ENCODE measurements around the gene DOCK4. TPM values are rescaled to one million over a fixed set of nuclear protein-coding genes. Genes with fewer than 3 reads are reported as not detected.

The DOCK4 gene
- total RNA-seq, 4 donors from 2014 or later: 6.4 to 20.5 (median 9.7) TPM

DNA sequence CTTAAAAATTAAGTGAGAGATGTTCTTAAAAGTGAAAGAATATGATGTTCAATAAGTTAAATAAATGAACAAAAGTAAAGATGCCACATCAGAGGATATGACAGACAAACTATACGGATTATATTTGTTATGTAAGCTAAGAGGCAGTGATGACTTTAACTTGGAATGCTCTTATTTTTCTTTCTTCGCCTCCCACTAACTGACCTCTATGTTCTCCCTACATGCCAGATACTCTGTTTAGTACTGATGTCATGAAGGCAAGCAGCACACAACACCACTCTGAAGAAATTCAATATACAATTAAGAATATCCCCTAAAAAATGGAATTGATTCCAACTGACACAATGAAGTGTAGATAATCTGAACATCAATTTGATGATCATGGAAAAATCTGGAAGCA is 223.4 kb downstream of the DOCK4 start:
- 82% methylated on average over 2 of the region's 2 CpGs for WGBS
- Histone ChIP-seq H3K27me3 (no peaks in the 10 kb centered on the region), H3K36me3 (peaks cover 3% of the 10 kb centered on the region), H3K27ac (no peak overlapping the region), H3K4me3 (no peak overlapping the region), H3K4me1 (peaks cover 3% of the 10 kb centered on the region), H3K9me3 (no peaks in the 10 kb centered on the region)
- no peak for DNase-seq (ENCODE audit: low spot score in 2 of 2)
- TF ChIP-seq POLR2A (IDR thresholded peaks at IDR 0.05) (no peak), EP300 (IDR thresholded peaks at IDR 0.05) (no peak), POLR2AphosphoS5 (IDR thresholded peaks at IDR 0.05) (no peak)
- TF ChIP-seq, protein P1, sequence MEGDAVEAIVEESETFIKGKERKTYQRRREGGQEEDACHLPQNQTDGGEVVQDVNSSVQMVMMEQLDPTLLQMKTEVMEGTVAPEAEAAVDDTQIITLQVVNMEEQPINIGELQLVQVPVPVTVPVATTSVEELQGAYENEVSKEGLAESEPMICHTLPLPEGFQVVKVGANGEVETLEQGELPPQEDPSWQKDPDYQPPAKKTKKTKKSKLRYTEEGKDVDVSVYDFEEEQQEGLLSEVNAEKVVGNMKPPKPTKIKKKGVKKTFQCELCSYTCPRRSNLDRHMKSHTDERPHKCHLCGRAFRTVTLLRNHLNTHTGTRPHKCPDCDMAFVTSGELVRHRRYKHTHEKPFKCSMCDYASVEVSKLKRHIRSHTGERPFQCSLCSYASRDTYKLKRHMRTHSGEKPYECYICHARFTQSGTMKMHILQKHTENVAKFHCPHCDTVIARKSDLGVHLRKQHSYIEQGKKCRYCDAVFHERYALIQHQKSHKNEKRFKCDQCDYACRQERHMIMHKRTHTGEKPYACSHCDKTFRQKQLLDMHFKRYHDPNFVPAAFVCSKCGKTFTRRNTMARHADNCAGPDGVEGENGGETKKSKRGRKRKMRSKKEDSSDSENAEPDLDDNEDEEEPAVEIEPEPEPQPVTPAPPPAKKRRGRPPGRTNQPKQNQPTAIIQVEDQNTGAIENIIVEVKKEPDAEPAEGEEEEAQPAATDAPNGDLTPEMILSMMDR (IDR thresholded peaks at IDR 0.05): no peak

DNA sequence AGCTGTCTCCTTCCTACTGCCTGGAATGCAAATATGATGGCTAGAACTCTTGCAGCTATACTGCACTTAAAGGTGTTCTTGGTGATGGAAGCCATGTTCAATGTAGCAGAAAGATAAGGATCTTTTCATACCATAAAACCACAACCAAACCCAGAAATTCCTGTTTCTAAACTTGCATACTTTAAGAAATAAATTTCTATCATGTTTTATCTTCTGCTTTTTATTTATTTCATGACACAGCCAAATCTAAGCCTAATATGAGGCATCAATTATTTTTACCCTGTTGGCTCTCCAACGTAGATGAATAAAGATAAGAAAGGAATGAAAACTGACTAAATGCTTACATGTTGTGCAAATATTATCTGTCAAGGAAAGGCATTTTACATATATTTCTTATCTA is 224.1 kb downstream of the DOCK4 start:
- H3K9me3 ChIP-seq: no peaks in the 10 kb centered on the region
- peaks cover 5% of the 10 kb centered on the region for H3K36me3 ChIP-seq
- no peak overlapping the region for H3K27ac ChIP-seq
- H3K4me1 ChIP-seq: no peaks in the 10 kb centered on the region
- no peak overlapping the region for H3K4me3 ChIP-seq
- TF ChIP-seq, protein P1 (IDR thresholded peaks at IDR 0.05): no peak
- no peak for TF ChIP-seq EP300 (IDR thresholded peaks at IDR 0.05)
- TF ChIP-seq POLR2A (IDR thresholded peaks at IDR 0.05): no peak
- TF ChIP-seq POLR2AphosphoS5 (IDR thresholded peaks at IDR 0.05): no peak
- DNase-seq (ENCODE audit: low spot score in 2 of 2): no peak
- 48% methylated on average over 1 of the region's 1 CpG for WGBS
- no peaks in the 10 kb centered on the region for H3K27me3 ChIP-seq

DNA sequence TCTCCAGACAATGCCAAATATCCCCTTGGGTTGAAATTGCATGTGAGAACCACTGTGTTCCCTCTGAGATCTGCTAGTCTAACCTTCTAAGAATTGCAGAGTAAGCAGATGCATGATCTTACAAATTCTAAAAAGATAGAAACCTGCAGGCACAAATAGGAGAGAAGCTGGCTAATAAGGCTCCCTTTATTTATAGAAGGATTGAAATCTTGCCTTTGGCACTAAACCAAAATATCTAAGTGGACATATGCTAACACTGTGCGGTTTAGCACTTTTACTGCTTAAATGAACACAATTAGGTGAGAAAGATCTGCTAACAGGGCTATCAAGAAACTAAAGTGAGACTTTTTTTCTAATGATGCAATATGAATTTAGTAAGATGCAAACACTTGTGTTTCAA is 225.5 kb downstream of the DOCK4 start:
- H3K4me1 ChIP-seq: no peaks in the 10 kb centered on the region
- no peak overlapping the region for H3K27ac ChIP-seq
- no peak for DNase-seq (ENCODE audit: low spot score in 2 of 2)
- H3K27me3 ChIP-seq: no peaks in the 10 kb centered on the region
- TF ChIP-seq EP300 (IDR thresholded peaks at IDR 0.05) (no peak), POLR2A (IDR thresholded peaks at IDR 0.05) (no peak), POLR2AphosphoS5 (IDR thresholded peaks at IDR 0.05) (no peak)
- TF ChIP-seq, protein P1 (IDR thresholded peaks at IDR 0.05): no peak
- WGBS: 75% methylated on average over 1 of the region's 1 CpG
- no peak overlapping the region for H3K4me3 ChIP-seq
- H3K36me3 ChIP-seq: peaks cover 5% of the 10 kb centered on the region
- H3K9me3 ChIP-seq: no peaks in the 10 kb centered on the region

DNA sequence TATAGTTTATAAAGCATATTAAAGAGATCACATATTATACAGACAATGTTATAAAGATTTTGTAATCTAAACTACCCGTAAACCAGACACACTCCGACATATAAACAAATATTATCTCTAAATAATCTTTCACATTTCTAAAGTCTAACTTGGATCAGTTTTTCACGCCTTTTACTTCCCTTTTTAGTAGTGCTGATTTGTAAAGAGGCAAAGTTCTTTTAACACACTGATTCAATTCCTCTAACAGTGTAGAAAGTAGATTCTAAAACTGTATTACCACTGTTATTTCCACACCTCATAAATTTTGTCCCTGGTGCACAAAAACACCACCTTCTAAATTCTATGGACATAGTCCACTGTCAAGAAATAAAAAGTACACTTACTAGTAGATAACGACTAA is 230.9 kb downstream of the DOCK4 start:
- TF ChIP-seq POLR2A (IDR thresholded peaks at IDR 0.05) (no peak), POLR2AphosphoS5 (IDR thresholded peaks at IDR 0.05) (no peak), EP300 (IDR thresholded peaks at IDR 0.05) (no peak)
- TF ChIP-seq, protein P1 (IDR thresholded peaks at IDR 0.05): no peak
- Histone ChIP-seq H3K4me1 (no peaks in the 10 kb centered on the region), H3K9me3 (no peaks in the 10 kb centered on the region), H3K27me3 (no peaks in the 10 kb centered on the region), H3K4me3 (no peak overlapping the region), H3K36me3 (peaks cover 2% of the 10 kb centered on the region), H3K27ac (no peak overlapping the region)
- DNase-seq (ENCODE audit: low spot score in 2 of 2): no peak
- WGBS: 92% methylated on average over 4 of the region's 4 CpGs

DNA sequence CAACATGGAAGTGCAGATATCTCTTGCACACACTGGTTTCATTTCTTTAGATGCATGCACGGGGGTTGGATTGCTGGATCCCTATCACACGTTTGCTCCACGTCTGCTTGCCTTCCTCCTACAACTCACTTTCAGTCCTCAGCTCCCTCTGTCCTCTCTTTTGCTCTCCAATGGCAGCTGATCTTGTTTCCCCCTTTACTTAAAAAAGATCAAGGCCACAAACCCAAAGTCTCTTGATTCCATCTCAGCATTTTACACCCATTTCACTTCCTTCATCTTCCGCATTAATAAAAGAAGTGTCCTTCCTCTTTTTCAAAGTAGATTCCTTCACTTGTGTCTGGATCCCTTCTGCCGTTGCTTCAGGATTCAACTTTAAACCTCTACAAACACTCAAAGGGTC is 245.2 kb downstream of the DOCK4 start:
- H3K9me3 ChIP-seq: no peaks in the 10 kb centered on the region
- TF ChIP-seq EP300 (IDR thresholded peaks at IDR 0.05) (no peak), POLR2AphosphoS5 (IDR thresholded peaks at IDR 0.05) (no peak), POLR2A (IDR thresholded peaks at IDR 0.05) (no peak)
- TF ChIP-seq, protein P1 (IDR thresholded peaks at IDR 0.05): no peak
- H3K27me3 ChIP-seq: no peaks in the 10 kb centered on the region
- H3K27ac ChIP-seq: no peak overlapping the region
- no peak for DNase-seq (ENCODE audit: low spot score in 2 of 2)
- no peaks in the 10 kb centered on the region for H3K36me3 ChIP-seq
- no peak overlapping the region for H3K4me3 ChIP-seq
- H3K4me1 ChIP-seq: peaks cover 2% of the 10 kb centered on the region
- WGBS: 90% methylated on average over 5 of the region's 5 CpGs
